NCI-H524 treated with DMSO at 0.1 percent for 48 hours (cell line): Measurements from ENCODE around the gene NOP53.
"Not testable (repeated sequence)": the region's sequence is repeated elsewhere in the genome, so short reads cannot be mapped to it uniquely, and the experiment has no call there.

Experiments used
- DNase-seq: peaks from one replicate; lab custom pipeline; 2025; lab: John Stamatoyannopoulos, UW

Gene NOP53

GRCh38 chr19:47754206-47755064 is 9.1 kb downstream of the NOP53 start:
- DNase-seq, result no peak

- no peak for DNase-seq
These were observed 9.9 kb downstream of the NOP53 start for GRCh38 chr19:47755065-47755761.

DNA sequence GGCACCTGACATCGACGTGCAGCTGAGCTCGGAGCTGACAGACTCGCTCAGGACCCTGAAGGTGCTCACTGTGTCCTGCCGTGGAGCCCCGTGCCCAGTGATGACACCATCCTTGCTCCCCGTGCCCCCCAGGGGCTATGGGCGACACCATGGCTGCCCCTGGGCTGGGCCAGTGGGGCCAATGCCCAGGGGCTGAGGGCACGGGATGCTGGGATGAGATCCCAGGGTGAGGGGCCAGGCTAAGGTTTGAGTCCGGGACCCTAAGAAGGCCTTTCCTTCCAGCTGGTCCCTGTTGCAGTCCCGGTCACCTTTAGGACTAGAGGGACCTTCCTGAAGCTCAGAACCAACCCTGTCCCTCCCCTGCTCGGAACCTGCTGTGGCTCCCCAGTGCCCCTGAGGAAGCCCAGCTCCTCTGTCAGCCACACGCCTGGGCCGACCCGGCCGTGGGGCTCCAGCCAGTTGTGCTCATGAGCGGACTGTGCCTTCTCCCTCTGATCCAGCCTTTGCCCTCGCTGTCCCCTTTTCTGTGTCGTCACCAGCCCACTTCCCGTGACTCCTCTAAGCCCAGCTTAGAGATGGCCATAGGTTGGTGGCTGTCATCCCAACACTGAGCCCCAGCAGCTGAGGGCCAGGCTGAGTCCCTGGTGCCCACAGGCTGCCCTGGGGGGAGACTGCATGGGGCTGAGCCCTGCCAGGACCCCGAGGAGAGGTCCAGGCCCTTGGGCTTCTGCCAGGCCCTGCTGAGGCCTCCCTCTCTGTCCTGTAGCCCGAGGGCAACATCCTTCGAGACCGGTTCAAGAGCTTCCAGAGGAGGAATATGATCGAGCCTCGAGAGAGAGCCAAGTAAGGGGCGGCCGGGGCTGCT is 10.6 kb downstream of the NOP53 start:
- DNase-seq, result no peak

- DNase-seq, result no peak
These were observed 11.2 kb downstream of the NOP53 start for GRCh38 chr19:47756627-47756929.

DNA sequence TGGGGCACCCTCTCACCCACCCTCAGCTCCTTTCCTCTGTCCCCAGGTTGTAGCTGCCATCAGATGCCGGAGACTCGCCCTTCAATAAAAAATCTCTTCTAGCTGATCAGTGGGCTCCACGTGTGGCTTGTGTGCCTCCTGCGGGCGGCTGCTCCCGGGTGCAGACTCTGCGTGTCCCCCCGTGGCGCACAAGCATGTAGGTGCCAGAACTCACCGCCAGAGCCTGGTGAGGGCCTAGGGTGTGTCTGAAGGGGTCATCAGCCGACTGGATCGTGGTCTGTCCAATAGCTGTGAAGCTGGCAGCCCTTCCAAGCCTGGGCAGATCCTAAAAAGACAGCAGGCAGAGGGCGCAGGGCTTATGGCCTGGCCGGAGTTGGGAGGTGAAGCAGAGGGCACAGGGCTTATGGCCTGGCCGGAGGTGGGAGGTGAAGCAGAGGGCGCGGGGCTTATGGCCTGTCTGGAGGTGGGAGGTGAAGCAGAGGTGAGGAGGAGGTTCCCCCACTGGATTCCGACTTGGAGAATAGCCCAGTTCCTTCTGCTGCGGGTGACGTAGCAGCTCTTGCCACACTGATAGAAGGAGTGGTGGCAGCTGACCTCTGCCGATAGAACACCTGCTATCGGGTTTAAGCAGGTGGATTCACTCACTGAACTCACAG is 11.7 kb downstream of the NOP53 start:
- no peak for DNase-seq

- DNase-seq, result no peak
These were observed 12.5 kb downstream of the NOP53 start for GRCh38 chr19:47757617-47758442.

DNA sequence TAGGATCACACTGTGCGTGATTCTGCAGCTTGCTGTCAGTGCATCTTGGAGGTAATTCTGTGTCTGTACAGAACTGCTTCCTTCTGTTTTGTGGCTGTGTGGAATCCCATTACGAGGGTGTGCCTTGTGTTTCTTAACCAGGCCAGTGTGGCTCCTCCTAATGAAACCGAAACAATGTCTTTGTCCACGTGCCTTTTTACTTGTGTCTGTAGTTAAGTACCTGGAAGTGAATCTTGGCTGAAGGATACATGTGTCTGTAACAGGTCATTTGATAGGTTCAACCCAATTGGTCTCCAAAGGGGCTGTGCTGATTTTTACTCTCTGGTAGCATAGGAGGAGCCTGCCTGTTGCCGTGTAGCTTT is 13.1 kb downstream of the NOP53 start:
- no peak for DNase-seq

DNA sequence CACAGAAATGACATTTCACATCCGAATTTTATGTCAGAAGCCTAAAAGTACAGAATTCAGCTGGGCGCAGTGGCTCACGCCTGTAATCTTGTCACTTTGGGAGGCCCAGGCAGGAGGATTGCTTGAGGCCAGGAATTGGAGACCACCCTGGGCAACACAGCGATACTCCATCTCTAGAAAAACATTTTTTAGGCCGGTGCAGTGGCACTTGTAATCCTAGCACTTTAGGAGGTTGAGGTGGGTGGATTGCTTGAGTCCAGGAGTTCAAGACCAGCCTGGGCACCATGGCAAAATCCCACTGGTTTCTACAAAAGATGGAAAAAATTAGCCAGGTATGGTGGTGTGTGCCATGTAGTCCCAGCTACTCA is 15.3 kb downstream of the NOP53 start:
- no peak for DNase-seq

GRCh38 chr19:47761566-47761965 is 16.2 kb downstream of the NOP53 start:
- DNase-seq, result no peak

- DNase-seq, result no peak
These were observed 16.8 kb downstream of the NOP53 start for GRCh38 chr19:47762151-47762550.

- no peak for DNase-seq
These were observed 17.4 kb downstream of the NOP53 start for GRCh38 chr19:47762615-47763308.

- not testable (repeated sequence) for DNase-seq
These were observed 19.4 kb downstream of the NOP53 start for GRCh38 chr19:47764705-47765104.

DNA sequence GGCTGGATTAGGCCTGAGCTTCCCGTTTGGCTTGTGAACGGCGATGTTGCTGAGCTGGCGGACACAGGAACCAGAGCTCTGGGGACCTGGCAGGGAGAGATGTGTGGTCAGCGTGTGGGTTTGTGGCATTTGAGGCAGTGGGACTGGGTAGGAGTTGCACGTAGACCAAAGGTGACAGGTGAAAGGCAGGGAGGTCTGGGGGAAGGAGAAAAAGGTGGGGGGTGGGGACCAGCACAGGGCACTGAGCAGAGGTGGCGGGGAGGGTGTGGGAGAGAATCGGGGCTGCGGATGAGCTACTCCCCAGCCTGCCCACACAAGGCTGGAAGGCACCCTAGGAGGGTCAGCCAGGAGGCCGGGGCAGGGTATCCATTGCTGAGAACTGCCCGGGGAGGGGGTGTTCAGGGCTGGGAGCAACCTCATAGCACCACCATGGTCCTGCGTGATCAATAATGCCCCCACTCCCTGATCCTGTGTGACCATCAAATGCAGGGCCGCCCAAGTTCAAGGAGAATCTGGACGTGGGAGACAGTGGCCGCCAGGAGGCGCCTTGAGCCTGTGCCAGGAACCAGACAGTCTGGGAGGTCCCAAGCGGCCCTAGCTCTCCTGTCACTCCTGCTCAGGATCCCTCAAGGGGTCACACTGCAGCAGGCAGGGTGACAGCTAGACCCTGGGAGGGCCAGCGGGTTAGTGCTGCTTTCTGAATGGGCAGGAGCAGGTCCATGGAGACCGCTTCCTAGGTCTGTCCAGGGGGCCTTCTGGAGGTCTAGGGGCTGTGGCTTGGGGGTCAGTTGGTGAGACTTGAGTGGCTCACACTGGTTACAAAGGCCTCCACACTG is 20.4 kb downstream of the NOP53 start:
- no peak for DNase-seq

DNA sequence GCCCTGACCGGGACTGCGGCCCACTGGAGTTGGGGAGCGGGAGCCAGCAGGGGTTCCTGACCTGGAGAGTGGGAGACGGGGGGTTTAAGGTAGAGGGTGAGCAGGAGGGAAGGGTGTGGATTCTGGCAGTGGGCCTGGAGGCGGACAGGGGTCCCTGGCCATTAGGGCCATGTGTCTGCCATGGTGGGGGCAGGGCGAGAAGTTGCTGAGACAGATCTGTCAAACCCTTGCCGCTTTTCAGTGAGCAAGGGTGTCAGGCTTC is 20.9 kb downstream of the NOP53 start:
- DNase-seq, result no peak

DNA sequence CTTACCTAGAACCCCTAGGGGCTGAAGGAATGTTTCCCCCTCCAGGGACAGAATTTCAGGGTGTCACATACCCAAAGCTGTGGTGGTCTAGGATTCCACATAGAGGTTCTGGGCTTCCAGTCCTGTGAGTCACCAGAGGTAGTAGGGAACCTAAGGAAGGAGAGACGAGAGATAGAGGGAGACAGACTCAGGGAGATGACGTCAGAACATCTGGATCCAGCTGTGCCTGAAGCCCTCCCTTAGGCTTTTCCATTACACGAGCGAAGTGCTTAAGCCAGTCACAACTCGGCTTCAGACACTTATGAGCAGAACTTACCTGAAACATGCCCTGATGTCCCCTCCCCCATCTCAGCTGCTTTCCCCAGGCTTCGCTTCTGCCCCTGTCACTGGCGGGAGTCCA is 21.3 kb downstream of the NOP53 start:
- DNase-seq, result no peak

- no peak for DNase-seq
These were observed 22.0 kb downstream of the NOP53 start for GRCh38 chr19:47767349-47767748.

- no peak for DNase-seq
These were observed 23.3 kb downstream of the NOP53 start for GRCh38 chr19:47768604-47769003.

- no peak for DNase-seq
These were observed 24.2 kb downstream of the NOP53 start for GRCh38 chr19:47769534-47769933.

DNA sequence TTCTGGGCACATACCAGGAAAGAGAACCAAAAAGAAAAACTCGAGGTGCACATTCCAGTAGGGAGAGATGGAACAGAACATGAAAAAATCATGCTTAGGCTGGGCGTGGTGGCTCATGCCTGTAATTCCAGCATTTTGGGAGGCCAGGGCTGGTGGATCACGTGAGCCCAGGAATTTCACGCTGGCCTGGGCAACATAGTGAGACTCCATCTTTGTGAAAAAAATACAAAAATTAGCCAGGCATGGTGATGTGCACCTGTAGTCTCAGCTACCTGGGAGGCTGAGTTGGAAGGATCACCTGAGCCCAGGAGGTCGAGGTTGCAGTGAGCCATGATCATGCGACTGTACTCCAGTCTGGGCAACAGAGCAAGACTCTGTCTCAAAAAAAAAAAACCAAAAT is 25.9 kb downstream of the NOP53 start:
- not testable (repeated sequence) for DNase-seq

- no peak for DNase-seq
These were observed 31.2 kb downstream of the NOP53 start for GRCh38 chr19:47776568-47776967.
